ENCODE data around the gene MAP2K3.

Gene MAP2K3

GRCh38 chr17:21354796-21355385 is 70.4 kb downstream of the MAP2K3 start:
- no peak for DNase-seq

- DNase-seq: no peak
These were observed 71.1 kb downstream of the MAP2K3 start for GRCh38 chr17:21355586-21355985.

GRCh38 chr17:21356537-21357127 is 72.1 kb downstream of the MAP2K3 start:
- no peak for DNase-seq

GRCh38 chr17:21357281-21357680 is 72.8 kb downstream of the MAP2K3 start:
- no peak for DNase-seq

GRCh38 chr17:21357696-21358656 is 73.5 kb downstream of the MAP2K3 start:
- DNase-seq: no peak

GRCh38 chr17:21358682-21359482 is 74.4 kb downstream of the MAP2K3 start:
- no peak for DNase-seq

GRCh38 chr17:21359483-21359840 is 75.0 kb downstream of the MAP2K3 start:
- DNase-seq: no peak

- DNase-seq: no peak
These were observed 75.5 kb downstream of the MAP2K3 start for GRCh38 chr17:21360048-21360447.

- no peak for DNase-seq
These were observed 76.7 kb downstream of the MAP2K3 start for GRCh38 chr17:21361020-21361809.

GRCh38 chr17:21362331-21362931 is 77.9 kb downstream of the MAP2K3 start:
- DNase-seq: no peak

- no peak for DNase-seq
These were observed 79.5 kb downstream of the MAP2K3 start for GRCh38 chr17:21363776-21364642.

All from activated CD4-positive, alpha-beta T cell treated with anti-CD3 and anti-CD28 coated beads, Interleukin-2, Interleukin-6, amounts not matched to agents 100 ng/mL and 50 ng/mL, durations not matched to agents 16 hours and 8 hours (primary cell).